ENCODE results near the gene SNIP1.
"Not testable (repeated sequence)": the region's sequence is repeated elsewhere in the genome, so short reads cannot be mapped to it uniquely, and the experiment has no call there.

Gene SNIP1

DNA sequence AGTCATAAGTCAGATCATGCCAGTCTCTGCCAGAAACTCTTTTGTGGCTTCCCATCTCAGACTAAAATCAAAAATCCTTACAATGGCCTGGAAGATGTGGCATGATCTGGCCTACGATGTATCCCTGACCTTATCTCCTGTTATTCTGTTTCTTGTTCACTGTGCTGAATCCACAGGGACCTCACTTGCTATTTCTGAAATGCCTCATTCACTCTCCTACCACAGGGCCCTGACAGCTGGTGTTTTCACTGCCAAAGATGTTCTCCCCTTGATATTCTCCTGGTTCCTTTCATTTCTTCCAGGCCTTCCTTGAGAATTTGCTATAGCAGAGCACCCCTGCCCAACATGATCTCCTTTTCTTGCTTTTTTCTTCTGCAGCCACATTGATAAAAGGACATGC lies 4.3 kb upstream of the SNIP1 start:
- no peak for DNase-seq

DNA sequence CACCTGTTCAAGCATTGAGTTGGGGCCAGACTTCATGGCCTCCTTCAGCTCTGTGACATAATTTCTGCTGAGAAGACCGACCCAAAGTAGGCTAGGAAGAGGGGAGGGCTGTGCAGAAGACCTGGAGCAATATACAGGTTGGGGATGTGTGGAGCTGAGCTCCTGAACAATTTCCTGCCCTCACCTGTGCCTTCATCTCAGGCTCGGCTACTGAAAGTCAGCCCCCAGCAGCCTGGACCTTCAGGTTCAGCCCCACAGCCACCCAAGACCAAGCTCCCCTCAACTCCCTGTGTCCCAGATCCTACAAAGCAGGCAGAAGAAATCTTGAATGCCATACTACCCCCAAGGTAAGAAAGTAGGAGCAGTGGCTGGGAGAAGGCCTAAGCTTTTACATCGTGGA lies 3.3 kb upstream of the SNIP1 start:
- DNase-seq, result no peak

- DNase-seq, result peak; percentile 90
Observed at GRCh38 chr1:37556712-37557196, 2.7 kb upstream of the SNIP1 start, which contains the start of gene DNALI1. TSS of gene DNALI1 (plus strand) at chr1:37556940. CDS start at chr1:37556995, 55 bp downstream.

DNA sequence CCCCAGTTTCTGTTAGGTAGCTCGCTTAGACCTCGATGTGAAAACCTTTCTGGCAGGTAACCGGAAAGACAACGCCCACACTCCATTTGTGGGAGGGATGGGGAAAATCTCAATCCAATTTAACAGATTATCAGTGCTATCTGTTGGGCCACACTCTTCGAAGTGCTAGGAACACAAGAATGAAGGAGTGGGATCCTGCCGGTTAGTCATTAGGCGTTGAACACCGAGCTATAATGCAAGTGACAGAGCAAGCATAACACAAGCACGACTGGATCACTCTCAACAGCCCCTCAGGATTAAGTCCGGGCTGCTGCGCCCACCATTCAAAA lies 531 bp downstream of the SNIP1 start:
- no peak for DNase-seq

- DNase-seq, result no peak
Observed at GRCh38 chr1:37549341-37549740, 4.8 kb downstream of the SNIP1 start.

- DNase-seq, result no peak
Observed at GRCh38 chr1:37545019-37545418, 9.1 kb downstream of the SNIP1 start.

GRCh38 chr1:37544530-37544929 lies 9.6 kb downstream of the SNIP1 start:
- DNase-seq, result no peak

DNA sequence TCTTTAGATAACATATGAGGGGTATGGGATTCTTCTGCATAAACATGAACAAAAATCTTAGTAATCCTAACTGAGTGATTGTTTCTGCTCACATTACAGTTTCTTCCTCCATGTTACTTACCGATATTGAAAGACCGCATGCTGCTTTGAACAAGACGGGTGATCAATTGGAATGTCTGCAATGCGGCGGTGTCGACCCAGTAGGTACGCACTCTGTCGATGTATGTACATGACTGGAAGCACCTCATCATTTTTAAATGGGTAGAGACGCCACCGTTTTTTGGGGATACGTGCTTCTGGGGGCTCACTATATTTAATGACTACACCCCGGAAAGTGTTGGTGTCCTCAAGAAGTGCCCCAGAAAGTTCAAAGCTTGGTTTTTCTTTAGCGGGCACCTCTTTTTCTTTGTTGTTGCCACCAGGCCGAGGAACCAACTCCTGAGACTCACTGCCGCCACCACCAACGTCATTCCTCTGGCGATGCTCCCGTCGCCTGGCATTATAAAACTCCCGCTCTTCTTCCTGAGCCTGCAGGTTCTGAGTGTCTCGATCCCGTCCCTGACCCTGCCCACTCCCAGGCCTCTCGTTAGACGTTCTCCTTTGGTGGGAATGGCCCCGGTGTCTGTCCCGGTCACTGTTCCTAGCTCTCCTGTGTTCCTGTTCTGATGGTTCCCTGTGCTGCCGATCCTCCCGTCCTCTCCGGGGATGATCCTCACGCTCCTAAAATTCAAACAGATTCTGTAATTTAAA lies 13.9 kb downstream of the SNIP1 start:
- no peak for DNase-seq

DNA sequence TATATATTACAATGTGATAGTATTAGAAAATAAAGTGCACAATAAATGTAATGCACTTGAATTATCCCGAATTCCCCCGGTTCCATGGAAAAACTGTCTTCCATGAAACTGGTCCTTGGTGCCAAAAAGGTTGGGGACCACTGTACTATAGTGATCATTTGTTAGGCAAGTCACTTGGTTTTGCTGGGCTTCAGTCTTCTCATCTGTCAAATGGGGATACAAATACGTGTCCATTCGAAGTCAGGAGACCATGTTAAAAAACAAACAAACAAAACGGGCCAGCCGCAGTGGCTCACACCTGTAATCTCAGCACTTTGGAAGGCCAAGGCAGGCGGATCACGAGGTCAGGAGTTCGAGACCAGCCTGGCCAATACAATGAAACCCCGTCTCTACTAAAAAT lies 14.9 kb downstream of the SNIP1 start:
- not testable (repeated sequence) for DNase-seq

- no peak for DNase-seq
Observed at GRCh38 chr1:37537378-37537777, 16.7 kb downstream of the SNIP1 start.

GRCh38 chr1:37533317-37534093 lies 20.6 kb downstream of the SNIP1 start:
- no peak for DNase-seq

DNA sequence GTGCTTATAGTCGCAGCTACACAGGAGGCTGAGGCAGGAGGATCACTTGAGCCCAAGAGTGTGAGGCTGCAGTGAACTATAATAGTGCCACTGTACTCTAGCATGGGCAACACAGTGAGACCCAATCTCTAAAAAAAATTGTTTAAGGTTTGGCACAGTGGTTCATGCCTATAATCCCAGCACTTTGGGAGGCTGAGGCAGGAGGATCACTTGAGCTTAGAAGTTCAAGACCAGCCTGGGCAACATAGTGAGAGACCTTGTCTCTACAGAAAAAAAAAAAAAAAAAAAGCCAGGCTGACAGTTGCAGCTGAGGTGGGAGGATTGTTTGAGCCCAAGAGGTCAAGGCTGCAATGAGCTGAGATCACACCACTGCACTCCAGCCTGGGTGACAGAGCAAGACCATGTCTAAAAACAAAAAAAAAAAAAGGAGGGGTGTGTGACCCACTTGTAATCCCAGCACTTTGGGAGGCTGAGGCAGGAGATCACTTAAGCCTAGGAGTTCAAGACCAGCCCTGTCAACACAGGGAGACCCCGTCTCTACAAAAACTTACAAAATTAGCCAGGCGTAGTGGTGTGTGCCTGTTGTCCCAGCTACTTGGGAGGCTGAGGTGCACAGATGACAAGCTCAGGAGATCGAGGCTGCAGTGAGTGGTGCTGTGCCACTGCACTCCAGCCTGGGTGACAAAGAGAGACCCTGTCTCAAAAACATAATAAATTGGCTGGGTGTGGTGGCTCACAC lies 21.5 kb downstream of the SNIP1 start:
- DNase-seq, result not testable (repeated sequence)

DNA sequence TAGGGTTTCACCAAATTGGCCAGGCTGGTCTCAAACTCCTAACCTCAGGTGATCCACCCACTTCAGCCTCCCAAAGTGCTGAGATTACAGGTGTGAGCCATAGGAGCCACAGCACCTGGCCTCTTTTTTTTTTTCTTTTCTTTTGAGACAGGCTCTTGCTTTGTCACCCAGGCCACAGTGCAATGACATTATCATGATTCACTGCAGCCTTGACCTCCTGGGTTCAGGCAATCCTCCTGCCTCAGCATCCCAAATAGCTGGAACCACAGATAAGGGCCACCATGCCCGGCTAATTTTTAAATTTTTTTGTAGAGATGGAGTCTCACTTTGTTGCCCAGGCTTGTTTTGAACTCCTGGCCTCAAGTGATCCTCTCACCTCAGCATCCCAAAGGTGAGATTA lies 24.2 kb downstream of the SNIP1 start:
- DNase-seq, result not testable (repeated sequence)

DNA sequence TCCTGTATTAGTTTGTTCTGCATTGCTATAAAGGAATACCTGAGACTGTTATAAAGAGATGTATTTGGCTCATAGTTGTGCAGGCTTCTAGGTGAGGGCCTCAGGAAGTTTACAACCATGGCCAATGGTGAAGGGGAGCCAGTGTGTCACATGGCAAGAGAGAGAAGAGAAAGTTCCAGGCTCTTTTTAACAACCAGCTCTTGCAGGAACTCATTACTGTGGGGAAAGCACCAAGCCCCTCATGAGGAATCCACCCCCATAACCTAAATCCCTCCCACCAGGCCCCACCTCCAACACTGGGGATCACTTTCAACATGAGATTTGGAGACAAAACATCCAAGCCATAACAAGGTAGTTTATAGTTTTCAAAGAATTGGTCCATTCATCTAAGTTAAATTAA lies 34.5 kb downstream of the SNIP1 start:
- no peak for DNase-seq

GRCh38 chr1:37518929-37519328 lies 35.2 kb downstream of the SNIP1 start:
- DNase-seq, result not testable (repeated sequence)

DNA sequence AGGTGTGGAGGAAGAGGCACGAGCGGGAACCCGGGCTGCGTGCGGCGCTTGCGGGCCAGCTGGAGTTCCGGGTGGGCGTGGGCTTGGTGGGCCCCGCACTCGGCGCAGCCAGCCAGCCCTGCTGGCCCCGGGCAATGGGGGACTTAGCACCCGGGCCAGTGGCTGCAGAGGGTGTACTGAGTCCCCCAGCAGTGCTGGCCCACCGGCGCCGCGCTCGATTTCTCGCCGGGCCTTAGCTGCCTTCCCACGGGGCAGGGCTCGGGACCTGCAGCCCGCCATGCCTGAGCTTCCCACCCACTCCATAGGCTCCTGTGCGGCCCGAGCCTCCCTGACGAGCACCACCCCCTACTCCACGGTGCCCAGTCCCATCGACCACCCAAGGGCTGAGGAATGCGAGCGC lies 35.9 kb downstream of the SNIP1 start:
- not testable (repeated sequence) for DNase-seq

- DNase-seq, result no peak
Observed at GRCh38 chr1:37517569-37517968, 36.5 kb downstream of the SNIP1 start.

GRCh38 chr1:37515185-37516034 lies 38.7 kb downstream of the SNIP1 start:
- no peak for DNase-seq

- DNase-seq, result peak; percentile 91
Observed at GRCh38 chr1:37514350-37515184, 39.5 kb downstream of the SNIP1 start, which contains the start of gene MEAF6. TSS of gene MEAF6 (minus strand) at chr1:37514766. CDS start at chr1:37514746, 20 bp downstream.

DNA sequence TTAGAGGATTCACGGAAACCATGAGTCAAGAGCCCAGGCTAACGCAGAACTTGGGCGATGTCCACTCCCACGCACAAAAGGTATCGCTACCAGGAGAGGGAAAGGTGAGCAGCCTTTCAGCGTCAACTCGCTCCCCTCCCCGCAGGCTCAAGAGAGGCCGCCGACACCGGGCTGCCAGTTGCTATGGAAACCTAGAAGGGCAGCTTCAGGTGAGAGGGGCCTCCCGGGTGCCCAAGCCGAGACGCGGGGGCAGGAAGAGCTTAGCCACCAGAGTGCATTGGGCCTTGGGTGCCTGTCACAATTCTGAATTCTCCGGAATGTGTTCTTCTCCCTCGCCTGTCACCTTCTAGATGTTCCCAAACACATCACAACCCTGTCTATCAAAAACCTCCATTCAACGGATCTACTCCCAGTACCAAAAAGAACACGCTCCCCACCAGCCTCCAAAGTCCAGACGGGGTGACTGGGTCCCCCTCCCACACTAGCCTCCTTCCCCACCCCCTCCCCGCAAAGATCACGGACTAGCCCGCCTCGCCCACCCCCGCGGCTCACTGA lies 40.2 kb downstream of the SNIP1 start:
- peak; percentile 28 for DNase-seq

DNA sequence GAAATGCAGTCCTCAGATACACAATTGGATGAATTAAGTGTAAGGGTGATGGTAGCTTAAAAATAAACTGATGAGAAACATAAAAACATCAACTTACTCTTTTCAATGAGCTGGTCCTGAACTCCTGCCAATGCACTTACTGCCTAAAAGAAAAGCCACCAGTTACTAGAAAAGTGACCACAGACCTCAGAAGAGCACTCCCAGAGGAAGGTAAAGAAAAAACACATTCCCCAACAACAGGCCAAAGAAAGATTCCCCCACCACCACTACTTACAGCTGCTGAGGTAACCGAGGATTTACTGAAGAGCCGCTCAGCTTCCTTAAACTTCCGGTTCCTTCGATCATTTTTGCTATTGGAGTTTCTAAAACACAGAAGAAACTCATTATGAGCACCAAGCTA lies 44.9 kb downstream of the SNIP1 start:
- DNase-seq, result no peak
